ENCODE data around the gene P2RY14. TPM values are rescaled to one million over a fixed set of nuclear protein-coding genes. Genes with fewer than 3 reads are reported as not detected.
A peak's percentile ranks its signal among the peaks of the same experiment; 100 is the strongest.

The P2RY14 gene
- polyA plus RNA-seq, 2 donors, result 2.1 to 9.2 TPM

DNA sequence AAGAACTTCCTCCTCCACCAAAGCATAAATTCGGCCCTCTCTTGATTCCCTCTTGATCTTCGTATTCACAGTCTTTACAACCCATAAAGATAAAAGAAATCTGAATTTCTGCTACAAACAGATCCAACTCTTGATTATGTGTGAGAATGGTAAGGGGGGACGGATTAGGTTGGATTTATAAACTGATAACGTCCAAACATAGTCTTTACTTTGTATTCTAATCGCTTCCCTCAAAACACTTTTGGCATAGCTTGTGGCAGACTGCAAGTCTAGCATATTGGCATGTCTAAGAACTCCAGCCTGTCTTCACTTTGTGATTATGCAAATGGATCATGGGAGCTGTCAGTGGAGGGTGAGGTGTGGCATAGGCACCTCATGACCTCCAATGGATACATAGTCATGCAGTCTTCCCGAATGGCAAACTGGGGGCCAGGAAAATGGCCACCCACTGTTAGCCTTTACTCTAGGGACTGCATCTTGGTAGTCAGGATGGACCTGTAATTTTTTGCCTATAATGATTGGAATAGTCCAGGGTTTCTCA lies 51.0 kb downstream of the P2RY14 start:
- Histone ChIP-seq H3K4me3 (ENCODE audit: low read depth in 1 of 2, low read length in 2 of 2) (no peak overlapping the region), H3K4me1 (ENCODE audit: control insufficient read depth in 2 of 2, insufficient read depth in 2 of 2, low read length in 1 of 2) (no peaks in the 10 kb centered on the region), H3K9me3 (ENCODE audit: control insufficient read depth in 2 of 2, insufficient read depth in 1 of 2, low read depth in 1 of 2, low read length in 1 of 2) (no peaks in the 10 kb centered on the region), H3K27ac (ENCODE audit: low read depth in 2 of 2, low read length in 1 of 2) (peak overlapping the region in 1 of 2 donors; percentile 4), H3K27me3 (ENCODE audit: control insufficient read depth in 1 of 2, insufficient read depth in 2 of 2, low read length in 2 of 2) (no peaks in the 10 kb centered on the region), H3K36me3 (ENCODE audit: control insufficient read depth in 2 of 2, insufficient read depth in 2 of 2, low read length in 1 of 2) (no peaks in the 10 kb centered on the region)
- 76 to 77% methylated on average over 6 of the region's 6 CpGs for WGBS, 2 donors

DNA sequence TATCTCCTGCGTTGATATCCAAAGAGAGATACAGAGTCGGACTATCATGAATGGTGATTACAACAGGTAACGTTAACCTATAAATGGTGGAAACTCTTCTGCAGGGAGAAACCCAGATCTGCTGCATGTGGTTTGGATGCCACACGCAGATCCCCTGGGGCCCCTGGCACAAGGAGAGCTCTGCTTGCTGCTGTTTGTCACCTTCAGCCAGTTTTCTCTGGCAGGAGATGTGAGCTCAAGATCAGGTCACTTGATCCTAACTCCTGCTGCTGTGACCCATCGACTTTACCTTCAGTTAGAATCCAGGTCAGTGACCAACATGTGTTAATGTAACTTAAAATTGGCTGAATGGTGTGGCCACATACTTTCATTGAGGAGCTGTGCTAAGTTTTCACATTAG lies 51.5 kb downstream of the P2RY14 start:
- no peaks in the 10 kb centered on the region for H3K36me3 ChIP-seq (ENCODE audit: control insufficient read depth in 2 of 2, insufficient read depth in 2 of 2, low read length in 1 of 2)
- WGBS, 2 donors, result 85 to 89% methylated on average over 5 of the region's 5 CpGs
- no peaks in the 10 kb centered on the region for H3K4me1 ChIP-seq (ENCODE audit: control insufficient read depth in 2 of 2, insufficient read depth in 2 of 2, low read length in 1 of 2)
- no peaks in the 10 kb centered on the region for H3K27me3 ChIP-seq (ENCODE audit: control insufficient read depth in 1 of 2, insufficient read depth in 2 of 2, low read length in 2 of 2)
- H3K4me3 ChIP-seq (ENCODE audit: low read depth in 1 of 2, low read length in 2 of 2), result no peak overlapping the region
- no peak overlapping the region for H3K27ac ChIP-seq (ENCODE audit: low read depth in 2 of 2, low read length in 1 of 2)
- no peaks in the 10 kb centered on the region for H3K9me3 ChIP-seq (ENCODE audit: control insufficient read depth in 2 of 2, insufficient read depth in 1 of 2, low read depth in 1 of 2, low read length in 1 of 2)

DNA sequence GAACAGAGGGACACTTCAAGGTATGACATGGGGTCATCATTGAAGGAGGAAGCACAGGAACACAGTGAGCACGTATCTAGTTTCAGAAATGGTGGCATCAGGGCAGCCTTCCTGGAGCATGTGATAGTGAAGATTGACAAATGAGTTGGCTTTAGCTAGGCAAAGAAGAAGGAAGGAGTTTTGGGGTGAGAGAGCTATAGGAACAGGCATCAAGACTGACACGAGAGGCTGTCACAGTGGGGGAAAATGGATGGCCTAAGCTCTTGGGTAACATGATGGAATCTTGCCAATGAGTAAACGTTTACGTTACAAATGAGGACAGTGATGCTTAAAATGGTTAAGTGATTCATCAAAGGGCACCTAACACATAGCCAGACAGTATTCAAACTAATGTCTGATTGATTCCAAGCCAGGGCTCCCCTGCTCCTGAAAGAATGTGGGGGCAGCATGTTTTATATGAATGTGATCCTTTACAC lies 52.2 kb downstream of the P2RY14 start:
- Histone ChIP-seq H3K9me3 (ENCODE audit: control insufficient read depth in 2 of 2, insufficient read depth in 1 of 2, low read depth in 1 of 2, low read length in 1 of 2) (no peaks in the 10 kb centered on the region), H3K27ac (ENCODE audit: low read depth in 2 of 2, low read length in 1 of 2) (no peak overlapping the region), H3K27me3 (ENCODE audit: control insufficient read depth in 1 of 2, insufficient read depth in 2 of 2, low read length in 2 of 2) (no peaks in the 10 kb centered on the region), H3K36me3 (ENCODE audit: control insufficient read depth in 2 of 2, insufficient read depth in 2 of 2, low read length in 1 of 2) (no peaks in the 10 kb centered on the region), H3K4me1 (ENCODE audit: control insufficient read depth in 2 of 2, insufficient read depth in 2 of 2, low read length in 1 of 2) (no peaks in the 10 kb centered on the region), H3K4me3 (ENCODE audit: low read depth in 1 of 2, low read length in 2 of 2) (no peak overlapping the region)
- 33% methylated on average over 4 of the region's 4 CpGs for WGBS, 2 donors

DNA sequence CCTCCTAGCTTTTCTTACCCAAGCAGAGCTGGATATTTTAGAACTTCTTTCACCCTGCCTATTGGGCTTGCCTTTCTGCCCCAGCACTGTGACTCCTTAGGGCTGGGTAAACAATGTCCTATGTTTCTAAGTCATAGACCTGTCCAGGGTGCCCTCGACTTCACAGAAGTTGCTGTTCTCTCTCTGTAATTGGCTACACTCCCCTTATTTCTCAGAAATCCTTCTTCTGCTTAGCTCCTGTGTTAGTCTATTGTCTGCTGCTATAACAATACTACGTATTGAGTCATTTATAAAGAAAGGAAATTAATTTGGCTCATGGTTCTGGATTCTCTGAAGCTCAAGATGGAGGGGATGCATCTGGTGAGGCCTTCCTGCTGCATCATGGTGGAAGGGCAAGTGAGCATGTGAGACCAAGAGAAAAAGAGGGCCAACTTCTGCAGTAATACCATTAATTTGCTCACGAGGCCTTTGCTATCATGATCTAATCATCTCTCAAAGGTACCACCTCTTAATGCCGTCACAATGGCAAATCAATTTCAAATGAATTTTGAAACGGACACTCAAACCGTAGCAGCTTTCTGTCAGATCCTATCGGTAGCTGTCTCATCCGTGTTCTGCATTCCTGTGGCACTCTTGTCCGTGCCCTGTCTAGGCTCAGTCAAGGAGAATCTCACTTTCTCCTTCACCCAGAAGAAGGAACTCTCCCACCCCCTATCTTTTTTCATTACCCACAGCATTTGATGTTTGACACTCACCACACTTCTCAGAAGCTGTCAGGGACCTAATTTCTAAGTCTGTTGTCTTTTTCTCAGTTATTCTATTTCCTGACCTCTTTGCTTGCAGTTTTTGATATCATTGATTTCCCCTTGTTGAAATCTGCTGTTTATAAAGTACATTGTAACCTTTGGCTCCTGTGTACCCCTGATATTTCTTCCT lies 53.0 kb downstream of the P2RY14 start:
- Histone ChIP-seq H3K4me1 (ENCODE audit: control insufficient read depth in 2 of 2, insufficient read depth in 2 of 2, low read length in 1 of 2) (no peaks in the 10 kb centered on the region), H3K36me3 (ENCODE audit: control insufficient read depth in 2 of 2, insufficient read depth in 2 of 2, low read length in 1 of 2) (no peaks in the 10 kb centered on the region), H3K27me3 (ENCODE audit: control insufficient read depth in 1 of 2, insufficient read depth in 2 of 2, low read length in 2 of 2) (no peaks in the 10 kb centered on the region), H3K9me3 (ENCODE audit: control insufficient read depth in 2 of 2, insufficient read depth in 1 of 2, low read depth in 1 of 2, low read length in 1 of 2) (no peaks in the 10 kb centered on the region), H3K4me3 (ENCODE audit: low read depth in 1 of 2, low read length in 2 of 2) (no peak overlapping the region), H3K27ac (ENCODE audit: low read depth in 2 of 2, low read length in 1 of 2) (no peak overlapping the region)
- WGBS, 2 donors, result 72 to 83% methylated on average over 9 of the region's 9 CpGs

DNA sequence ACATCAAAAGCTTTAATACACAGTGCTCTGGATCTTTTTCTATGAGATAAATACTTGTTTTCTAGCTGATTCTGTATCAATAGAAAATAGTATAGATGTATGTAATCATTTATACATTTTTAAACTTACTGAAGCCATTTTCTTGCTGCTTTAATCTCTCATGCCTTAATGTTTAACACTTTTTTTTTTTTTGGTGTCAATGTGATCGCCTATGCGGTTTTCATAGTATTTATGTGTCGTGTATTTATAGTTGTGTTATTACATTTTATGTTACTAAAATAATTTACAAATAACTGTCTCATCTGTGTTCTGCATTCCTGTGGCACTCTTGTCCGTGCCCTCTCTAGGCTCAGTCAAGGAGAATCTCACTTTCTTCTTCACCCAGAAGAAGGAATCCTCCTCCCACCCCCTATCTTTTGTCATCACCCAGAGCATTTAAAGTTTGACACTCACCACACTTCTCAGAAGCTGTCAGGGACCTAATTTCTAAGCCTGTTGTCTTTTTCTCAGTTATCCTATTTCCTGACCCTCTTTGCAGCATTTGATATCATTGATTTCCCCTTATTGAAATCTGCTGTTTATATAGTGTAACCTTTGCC lies 54.0 kb downstream of the P2RY14 start:
- 88 to 89% methylated on average over 4 of the region's 4 CpGs for WGBS, 2 donors
- Histone ChIP-seq H3K27ac (ENCODE audit: low read depth in 2 of 2, low read length in 1 of 2) (no peak overlapping the region), H3K27me3 (ENCODE audit: control insufficient read depth in 1 of 2, insufficient read depth in 2 of 2, low read length in 2 of 2) (no peaks in the 10 kb centered on the region), H3K4me1 (ENCODE audit: control insufficient read depth in 2 of 2, insufficient read depth in 2 of 2, low read length in 1 of 2) (no peaks in the 10 kb centered on the region), H3K36me3 (ENCODE audit: control insufficient read depth in 2 of 2, insufficient read depth in 2 of 2, low read length in 1 of 2) (no peaks in the 10 kb centered on the region), H3K9me3 (ENCODE audit: control insufficient read depth in 2 of 2, insufficient read depth in 1 of 2, low read depth in 1 of 2, low read length in 1 of 2) (no peaks in the 10 kb centered on the region), H3K4me3 (ENCODE audit: low read depth in 1 of 2, low read length in 2 of 2) (no peak overlapping the region)

DNA sequence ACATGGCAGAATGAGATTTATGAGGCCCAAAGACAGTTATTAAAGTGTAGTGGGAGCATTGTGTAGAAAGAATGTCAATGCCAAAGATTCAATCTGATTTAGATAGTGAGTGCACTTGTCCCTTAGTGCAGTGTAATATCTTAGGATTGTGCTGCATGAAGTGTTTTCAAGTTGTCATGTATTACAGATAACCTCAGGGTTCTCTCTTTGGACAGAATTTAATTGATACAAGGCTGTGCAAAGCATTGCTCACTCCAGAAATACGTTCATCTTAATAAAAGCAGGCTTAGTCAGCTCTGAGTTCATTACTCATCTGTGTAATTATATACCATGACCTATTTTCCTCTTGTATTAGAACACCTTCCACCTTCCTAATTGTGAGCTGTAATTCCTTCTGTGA lies 59.3 kb downstream of the P2RY14 start:
- Histone ChIP-seq H3K9me3 (ENCODE audit: control insufficient read depth in 2 of 2, insufficient read depth in 1 of 2, low read depth in 1 of 2, low read length in 1 of 2) (no peaks in the 10 kb centered on the region), H3K36me3 (ENCODE audit: control insufficient read depth in 2 of 2, insufficient read depth in 2 of 2, low read length in 1 of 2) (no peaks in the 10 kb centered on the region), H3K4me3 (ENCODE audit: low read depth in 1 of 2, low read length in 2 of 2) (no peak overlapping the region), H3K27ac (ENCODE audit: low read depth in 2 of 2, low read length in 1 of 2) (no peak overlapping the region), H3K4me1 (ENCODE audit: control insufficient read depth in 2 of 2, insufficient read depth in 2 of 2, low read length in 1 of 2) (peaks cover 0 to 3% of the 10 kb centered on the region in 2 donors), H3K27me3 (ENCODE audit: control insufficient read depth in 1 of 2, insufficient read depth in 2 of 2, low read length in 2 of 2) (no peaks in the 10 kb centered on the region)
- 30 to 39% methylated on average over 1 of the region's 1 CpG for WGBS, 2 donors

DNA sequence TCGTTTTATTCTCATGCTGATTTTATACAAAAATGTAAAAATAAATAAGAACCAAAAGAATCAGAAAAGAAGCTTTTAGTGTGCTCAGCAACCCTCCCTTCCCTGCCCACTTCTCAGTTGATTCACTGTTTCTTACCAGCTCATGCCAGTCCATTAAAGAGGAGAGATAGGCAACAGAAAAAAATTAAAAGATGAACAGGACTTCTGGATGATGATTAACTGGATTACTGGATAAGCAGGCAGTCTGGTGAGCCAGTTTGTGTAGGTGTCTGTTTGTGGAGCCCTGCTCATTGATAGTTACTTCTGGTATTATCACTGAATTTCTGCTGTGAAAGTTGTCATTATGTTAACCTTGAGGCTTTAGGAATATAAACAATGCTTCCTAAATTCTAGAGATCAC lies 60.2 kb downstream of the P2RY14 start:
- WGBS, 2 donors, result 57 to 64% methylated on average over 1 of the region's 1 CpG
- H3K27ac ChIP-seq (ENCODE audit: low read depth in 2 of 2, low read length in 1 of 2), result no peak overlapping the region
- H3K27me3 ChIP-seq (ENCODE audit: control insufficient read depth in 1 of 2, insufficient read depth in 2 of 2, low read length in 2 of 2), result no peaks in the 10 kb centered on the region

DNA sequence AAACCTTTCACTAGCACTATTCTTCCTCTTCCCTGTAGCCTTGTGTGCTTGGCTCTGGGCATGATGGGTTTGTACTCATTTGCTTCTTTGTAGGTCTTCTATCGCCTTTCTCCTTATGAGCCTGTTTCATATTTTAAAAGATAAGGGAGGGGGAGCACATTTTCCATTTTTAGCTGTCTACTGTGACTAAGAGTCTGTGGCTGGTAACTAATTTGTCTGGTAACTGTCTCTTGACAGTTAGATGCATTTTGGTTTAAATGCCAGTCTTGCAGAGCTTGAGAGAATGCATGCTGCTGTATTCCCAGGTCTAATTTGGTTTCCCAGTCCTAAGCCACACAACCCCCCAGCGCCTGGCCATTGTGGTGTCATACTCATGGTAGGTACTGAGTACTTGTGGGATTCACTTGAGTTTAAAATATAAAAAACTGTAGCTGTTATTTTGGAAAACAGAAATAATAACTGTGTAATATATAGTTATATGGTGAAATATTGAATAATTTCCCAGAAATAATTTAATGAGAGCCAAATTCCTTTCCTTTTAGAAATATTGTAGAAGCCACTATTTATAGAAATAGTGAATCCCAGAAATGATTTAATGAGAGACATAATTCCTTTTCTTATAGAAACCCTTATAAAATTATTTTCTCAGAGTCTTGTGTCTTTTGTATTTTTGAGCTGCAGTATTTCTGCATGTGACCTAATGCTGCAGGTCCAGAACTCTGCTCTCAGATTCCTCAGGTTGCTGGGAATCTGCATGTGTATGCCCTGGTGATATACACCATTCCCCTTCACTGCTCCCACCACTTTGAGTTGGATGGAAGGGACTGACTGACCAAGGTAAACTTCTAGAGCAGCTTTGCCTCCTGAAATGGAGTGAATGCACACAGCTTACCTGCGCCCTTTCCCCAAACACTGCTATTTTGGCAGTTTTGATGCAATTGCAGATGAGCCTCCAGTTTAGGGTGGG lies 61.4 kb downstream of the P2RY14 start:
- Histone ChIP-seq H3K27me3 (ENCODE audit: control insufficient read depth in 1 of 2, insufficient read depth in 2 of 2, low read length in 2 of 2) (no peaks in the 10 kb centered on the region), H3K4me3 (ENCODE audit: low read depth in 1 of 2, low read length in 2 of 2) (no peak overlapping the region), H3K4me1 (ENCODE audit: control insufficient read depth in 2 of 2, insufficient read depth in 2 of 2, low read length in 1 of 2) (peaks cover 0 to 3% of the 10 kb centered on the region in 2 donors), H3K36me3 (ENCODE audit: control insufficient read depth in 2 of 2, insufficient read depth in 2 of 2, low read length in 1 of 2) (no peaks in the 10 kb centered on the region), H3K9me3 (ENCODE audit: control insufficient read depth in 2 of 2, insufficient read depth in 1 of 2, low read depth in 1 of 2, low read length in 1 of 2) (no peaks in the 10 kb centered on the region), H3K27ac (ENCODE audit: low read depth in 2 of 2, low read length in 1 of 2) (no peak overlapping the region)
- WGBS, 2 donors, result 83% methylated on average over 3 of the region's 3 CpGs

More for the DNA sequence above, 60.2 kb downstream of the P2RY14 start:
- no peaks in the 10 kb centered on the region for H3K9me3 ChIP-seq (ENCODE audit: control insufficient read depth in 2 of 2, insufficient read depth in 1 of 2, low read depth in 1 of 2, low read length in 1 of 2)
- H3K4me3 ChIP-seq (ENCODE audit: low read depth in 1 of 2, low read length in 2 of 2), result no peak overlapping the region
- no peaks in the 10 kb centered on the region for H3K36me3 ChIP-seq (ENCODE audit: control insufficient read depth in 2 of 2, insufficient read depth in 2 of 2, low read length in 1 of 2)
- peaks cover 0 to 3% of the 10 kb centered on the region in 2 donors for H3K4me1 ChIP-seq (ENCODE audit: control insufficient read depth in 2 of 2, insufficient read depth in 2 of 2, low read length in 1 of 2)

DNA sequence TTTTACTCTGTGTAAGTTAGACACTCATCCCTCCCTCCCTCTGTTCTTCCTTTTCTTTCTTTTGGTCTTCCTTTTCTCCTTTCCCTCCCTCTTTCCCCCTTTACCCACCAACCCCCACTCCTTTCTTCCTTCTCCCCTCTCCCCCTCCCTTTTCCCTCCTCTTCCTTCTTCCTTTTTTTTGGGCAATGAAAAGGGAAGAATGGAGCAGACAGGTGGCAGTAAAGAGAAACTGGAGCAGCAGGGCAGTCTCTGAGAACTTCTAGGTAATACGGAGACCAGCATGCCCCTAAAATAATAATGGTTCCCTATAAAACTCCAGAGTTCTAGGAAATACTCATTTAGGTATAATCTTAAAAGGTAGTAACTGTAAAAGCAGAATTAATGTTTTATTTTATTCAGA lies 63.9 kb downstream of the P2RY14 start:
- Histone ChIP-seq H3K4me1 (ENCODE audit: control insufficient read depth in 2 of 2, insufficient read depth in 2 of 2, low read length in 1 of 2) (peaks cover 0 to 3% of the 10 kb centered on the region in 2 donors), H3K36me3 (ENCODE audit: control insufficient read depth in 2 of 2, insufficient read depth in 2 of 2, low read length in 1 of 2) (no peaks in the 10 kb centered on the region), H3K27ac (ENCODE audit: low read depth in 2 of 2, low read length in 1 of 2) (no peak overlapping the region), H3K4me3 (ENCODE audit: low read depth in 1 of 2, low read length in 2 of 2) (no peak overlapping the region), H3K27me3 (ENCODE audit: control insufficient read depth in 1 of 2, insufficient read depth in 2 of 2, low read length in 2 of 2) (no peaks in the 10 kb centered on the region), H3K9me3 (ENCODE audit: control insufficient read depth in 2 of 2, insufficient read depth in 1 of 2, low read depth in 1 of 2, low read length in 1 of 2) (no peaks in the 10 kb centered on the region)
- WGBS, 2 donors, result 75 to 84% methylated on average over 1 of the region's 1 CpG

All from esophagus (tissue), 2 donors.